ENCODE data around the gene HIRA.
"Not testable (repeated sequence)": the region's sequence is repeated elsewhere in the genome, so short reads cannot be mapped to it uniquely, and the experiment has no call there.

The HIRA gene

GRCh38 chr22:19440411-19441195 is 9.1 kb upstream of the HIRA start:
- Mint-ChIP-seq H3K4me3 (no peak overlapping the region), H3K27ac (peak overlapping the region; percentile 9), H3K36me3 (peaks cover 17 to 43% of the 10 kb centered on the region in 2 donors), H3K4me1 (peaks cover 20 to 46% of the 10 kb centered on the region in 2 donors), H3K9me3 (no peaks in the 10 kb centered on the region), H3K27me3 (no peaks in the 10 kb centered on the region)
- no peak for DNase-seq
- no peak for ATAC-seq (replicated peaks)

- ATAC-seq (replicated peaks): no peak
- peaks cover 26 to 45% of the 10 kb centered on the region in 2 donors for H3K4me1 Mint-ChIP-seq
Observed at GRCh38 chr22:19438298-19438697, 6.8 kb upstream of the HIRA start.

GRCh38 chr22:19436444-19437161 is 5.1 kb upstream of the HIRA start:
- H3K9me3 Mint-ChIP-seq; ATAC-seq (replicated peaks); H3K4me3 Mint-ChIP-seq; DNase-seq; H3K27me3 Mint-ChIP-seq: not testable (repeated sequence)
- peak overlapping the region; percentile 74 for H3K27ac Mint-ChIP-seq
- H3K36me3 Mint-ChIP-seq: peaks cover 18 to 39% of the 10 kb centered on the region in 2 donors
- peaks cover 20 to 43% of the 10 kb centered on the region in 2 donors for H3K4me1 Mint-ChIP-seq

More at GRCh38 chr22:19438298-19438697, 6.8 kb upstream of the HIRA start:
- Mint-ChIP-seq H3K27me3 (no peaks in the 10 kb centered on the region), H3K4me3 (no peak overlapping the region), H3K27ac (peak overlapping the region; percentile 70), H3K9me3 (no peaks in the 10 kb centered on the region), H3K36me3 (peaks cover 22 to 43% of the 10 kb centered on the region in 2 donors)
- DNase-seq: no peak

- H3K4me1 Mint-ChIP-seq: peaks cover 25 to 52% of the 10 kb centered on the region in 2 donors
- H3K36me3 Mint-ChIP-seq: peaks cover 12 to 30% of the 10 kb centered on the region in 2 donors
- H3K4me3 Mint-ChIP-seq: no peak overlapping the region
- H3K9me3 Mint-ChIP-seq: no peaks in the 10 kb centered on the region
- no peaks in the 10 kb centered on the region for H3K27me3 Mint-ChIP-seq
- peak overlapping the region; percentile 65 for H3K27ac Mint-ChIP-seq
- ATAC-seq (replicated peaks) (no peak), DNase-seq (no peak)
Observed at GRCh38 chr22:19434829-19435580, 3.5 kb upstream of the HIRA start.

- peaks cover 30 to 58% of the 10 kb centered on the region in 2 donors for H3K4me1 Mint-ChIP-seq
- DNase-seq: no peak
- peak overlapping the region; percentile 44 to 64 for H3K4me3 Mint-ChIP-seq
- ATAC-seq (replicated peaks): no peak
- H3K27ac Mint-ChIP-seq: peak overlapping the region; percentile 65
- peaks cover 12 to 30% of the 10 kb centered on the region in 2 donors for H3K36me3 Mint-ChIP-seq
- no peaks in the 10 kb centered on the region for H3K9me3 Mint-ChIP-seq
- H3K27me3 Mint-ChIP-seq: no peaks in the 10 kb centered on the region
Observed at GRCh38 chr22:19434401-19434800, 2.9 kb upstream of the HIRA start.

GRCh38 chr22:19432133-19432851 is 759 bp upstream of the HIRA start, which contains the start of gene MRPL40:
MRPL40 (plus strand) TSS chr22:19432545; CDS start chr22:19432555, 10 bp downstream.
- Mint-ChIP-seq H3K27ac (peak within 1 kb of the TSS; percentile 99), H3K9me3 (no peaks in the 10 kb centered on the region), H3K4me1 (peaks cover 28 to 67% of the 10 kb centered on the region in 2 donors), H3K4me3 (peak within 1 kb of the TSS; percentile 92 to 98), H3K27me3 (no peaks in the 10 kb centered on the region), H3K36me3 (peaks cover 9 to 27% of the 10 kb centered on the region in 2 donors)
- peak; percentile 93 for DNase-seq
- peak; percentile 88 to 90 for ATAC-seq (replicated peaks)

GRCh38 chr22:19430890-19431541 is 517 bp downstream of the HIRA start:
- no peaks in the 10 kb centered on the region for H3K9me3 Mint-ChIP-seq
- peak; percentile 13 for DNase-seq
- no peaks in the 10 kb centered on the region for H3K27me3 Mint-ChIP-seq
- peak overlapping the region; percentile 92 to 98 for H3K4me3 Mint-ChIP-seq
- ATAC-seq (replicated peaks): no peak
- peaks cover 37 to 70% of the 10 kb centered on the region in 2 donors for H3K4me1 Mint-ChIP-seq
- peaks cover 11 to 33% of the 10 kb centered on the region in 2 donors for H3K36me3 Mint-ChIP-seq
- H3K27ac Mint-ChIP-seq: peak overlapping the region; percentile 89

- no peaks in the 10 kb centered on the region for H3K27me3 Mint-ChIP-seq
- H3K36me3 Mint-ChIP-seq: peaks cover 7 to 30% of the 10 kb centered on the region in 2 donors
- no peak for DNase-seq
- H3K4me3 Mint-ChIP-seq: peak overlapping the region; percentile 92 to 98
- peak in 1 of 2 donors; percentile 12 for ATAC-seq (replicated peaks)
- peaks cover 35 to 68% of the 10 kb centered on the region in 2 donors for H3K4me1 Mint-ChIP-seq
- peak overlapping the region; percentile 89 for H3K27ac Mint-ChIP-seq
- H3K9me3 Mint-ChIP-seq: no peaks in the 10 kb centered on the region
Observed at GRCh38 chr22:19429950-19430889, 1.3 kb downstream of the HIRA start.

- H3K4me1 Mint-ChIP-seq: peaks cover 47 to 79% of the 10 kb centered on the region in 2 donors
- no peak overlapping the region for H3K4me3 Mint-ChIP-seq
- no peak overlapping the region for H3K27ac Mint-ChIP-seq
- no peaks in the 10 kb centered on the region for H3K27me3 Mint-ChIP-seq
- ATAC-seq (replicated peaks) (no peak), DNase-seq (no peak)
- H3K36me3 Mint-ChIP-seq: peaks cover 8 to 34% of the 10 kb centered on the region in 2 donors
- H3K9me3 Mint-ChIP-seq: no peaks in the 10 kb centered on the region
Observed at GRCh38 chr22:19424186-19424500, 7.4 kb downstream of the HIRA start.

- Mint-ChIP-seq H3K4me3 (no peak overlapping the region), H3K9me3 (peaks cover 0 to 2% of the 10 kb centered on the region in 2 donors), H3K36me3 (peaks cover 10 to 36% of the 10 kb centered on the region in 2 donors), H3K27me3 (no peaks in the 10 kb centered on the region), H3K4me1 (peaks cover 47 to 77% of the 10 kb centered on the region in 2 donors), H3K27ac (peak overlapping the region; percentile 63)
- ATAC-seq (replicated peaks): no peak
- DNase-seq: no peak
Observed at GRCh38 chr22:19422440-19423301, 8.9 kb downstream of the HIRA start.

- ATAC-seq (replicated peaks) (no peak), DNase-seq (no peak)
- no peak overlapping the region for H3K4me3 Mint-ChIP-seq
- peaks cover 18 to 35% of the 10 kb centered on the region in 2 donors for H3K36me3 Mint-ChIP-seq
- H3K27ac Mint-ChIP-seq: no peak overlapping the region
- peaks cover 0 to 2% of the 10 kb centered on the region in 2 donors for H3K9me3 Mint-ChIP-seq
- peaks cover 36 to 61% of the 10 kb centered on the region in 2 donors for H3K4me1 Mint-ChIP-seq
- H3K27me3 Mint-ChIP-seq: no peaks in the 10 kb centered on the region
Observed at GRCh38 chr22:19420321-19420720, 11.2 kb downstream of the HIRA start.
